ENCODE measurements around the gene UXS1.
A peak's percentile ranks its signal among the peaks of the same experiment; 100 is the strongest.

The UXS1 gene

DNA sequence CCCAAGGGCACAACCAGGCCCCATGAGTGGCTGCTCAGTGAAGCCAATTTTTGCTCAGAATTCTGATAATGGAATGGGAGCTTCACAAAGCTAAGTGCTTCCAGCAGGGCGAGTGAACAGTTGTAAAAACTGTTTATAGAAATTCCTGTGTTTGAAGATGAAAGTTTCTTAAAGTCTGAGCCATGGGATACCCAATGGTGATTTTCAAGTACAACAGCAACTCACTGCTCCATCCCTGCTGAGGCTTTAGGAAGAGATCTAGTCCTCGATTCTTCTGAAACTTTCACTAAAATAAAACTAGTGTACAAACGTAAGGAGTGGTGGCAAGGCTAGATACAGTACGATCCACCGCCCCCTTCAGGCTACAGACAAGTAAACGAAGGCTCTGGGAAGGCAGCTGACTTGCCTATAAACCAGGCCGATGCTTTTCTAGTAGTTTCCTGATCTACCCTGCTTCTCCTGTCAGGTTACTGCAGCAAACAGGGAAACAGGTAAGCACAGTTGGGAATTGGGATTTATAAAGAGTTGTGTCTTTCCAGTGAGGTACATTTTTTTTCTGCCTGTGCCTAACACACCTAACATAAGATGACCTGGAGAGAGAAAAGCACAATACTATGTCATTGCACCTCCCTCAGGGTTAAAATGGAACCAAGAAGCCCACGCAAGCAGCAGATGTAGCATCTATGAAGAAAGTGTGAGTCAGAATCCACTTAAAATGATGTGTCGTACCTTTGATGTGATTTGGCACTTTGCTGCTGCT is 108.7 kb downstream of the UXS1 start:
- no peak overlapping the region for H3K27ac ChIP-seq (ENCODE audit: low read length)
- no peak overlapping the region; the same call in 1 of the 2 replicates for H2AFZ ChIP-seq (ENCODE audit: low read depth, low read length)
- no peak overlapping the region for H3K4me3 ChIP-seq (ENCODE audit: low read length)
- no peaks in the 10 kb centered on the region for H3K27me3 ChIP-seq (ENCODE audit: low read depth, low read length)
- no peaks in the 10 kb centered on the region for H3K9me3 ChIP-seq (ENCODE audit: insufficient read depth, low read length)
- peak; percentile 72 for TF ChIP-seq CTCF (IDR thresholded peaks at IDR 0.05; ENCODE audit: low read depth, low read length)
- TF ChIP-seq EZH2phosphoT487 (IDR thresholded peaks at IDR 0.05; ENCODE audit: low read depth) = no peak
- no peak overlapping the region for H3K9ac ChIP-seq (ENCODE audit: low read length)
- no peaks in the 10 kb centered on the region for H4K20me1 ChIP-seq (ENCODE audit: insufficient read depth, low read length)
- no peaks in the 10 kb centered on the region for H3K79me2 ChIP-seq (ENCODE audit: low read length)
- peak overlapping the region; percentile 33 for H3K4me2 ChIP-seq (ENCODE audit: low read length)
- no peaks in the 10 kb centered on the region for H3K36me3 ChIP-seq (replicated peaks; ENCODE audit: low read depth, low read length)
- H3K4me1 ChIP-seq (ENCODE audit: low read length) = peaks cover 4% of the 10 kb centered on the region; the same call in 1 of the 2 replicates

GRCh38 chr2:106080959-106081358 is 113.1 kb downstream of the UXS1 start:
- H3K36me3 ChIP-seq (replicated peaks; ENCODE audit: low read depth, low read length) = no peaks in the 10 kb centered on the region
- no peak overlapping the region for H2AFZ ChIP-seq (ENCODE audit: low read depth, low read length)
- H3K27me3 ChIP-seq (ENCODE audit: low read depth, low read length) = no peaks in the 10 kb centered on the region
- H3K9ac ChIP-seq (ENCODE audit: low read length) = no peak overlapping the region
- H3K4me2 ChIP-seq (ENCODE audit: low read length) = no peak overlapping the region
- no peaks in the 10 kb centered on the region for H3K79me2 ChIP-seq (ENCODE audit: low read length)
- no peaks in the 10 kb centered on the region for H3K9me3 ChIP-seq (ENCODE audit: insufficient read depth, low read length)
- H4K20me1 ChIP-seq (ENCODE audit: insufficient read depth, low read length) = no peaks in the 10 kb centered on the region
- no peak overlapping the region for H3K4me3 ChIP-seq (ENCODE audit: low read length)
- no peak for TF ChIP-seq EZH2phosphoT487 (IDR thresholded peaks at IDR 0.05; ENCODE audit: low read depth)
- TF ChIP-seq CTCF (IDR thresholded peaks at IDR 0.05; ENCODE audit: low read depth, low read length) = no peak
- peaks cover 4% of the 10 kb centered on the region; the same call in 1 of the 2 replicates for H3K4me1 ChIP-seq (ENCODE audit: low read length)
- no peak overlapping the region for H3K27ac ChIP-seq (ENCODE audit: low read length)

DNA sequence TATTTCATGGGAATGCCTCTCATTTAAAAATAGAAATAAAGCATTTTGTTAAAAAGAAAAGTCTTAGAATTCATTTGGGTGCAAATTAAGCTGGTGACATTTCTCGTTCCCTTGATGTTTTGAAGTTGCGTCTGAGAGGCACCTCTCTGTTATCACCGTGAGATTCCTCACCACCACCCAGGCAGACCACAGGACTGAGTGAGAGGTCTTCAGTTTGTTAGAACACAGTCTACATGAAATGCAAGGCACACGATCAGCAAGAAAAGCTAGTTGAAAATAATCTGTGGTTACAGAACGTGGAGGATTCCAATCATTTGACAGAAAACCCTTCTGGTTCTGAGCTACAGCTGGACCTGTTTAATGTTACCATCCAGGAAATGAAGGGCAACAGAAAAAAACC is 116.0 kb downstream of the UXS1 start:
- Histone ChIP-seq H3K4me1 (ENCODE audit: low read length) (peaks cover 4% of the 10 kb centered on the region; the same call in 1 of the 2 replicates), H3K27me3 (ENCODE audit: low read depth, low read length) (no peaks in the 10 kb centered on the region), H2AFZ (ENCODE audit: low read depth, low read length) (no peak overlapping the region), H3K4me3 (ENCODE audit: low read length) (no peak overlapping the region), H3K9me3 (ENCODE audit: insufficient read depth, low read length) (no peaks in the 10 kb centered on the region), H3K9ac (ENCODE audit: low read length) (no peak overlapping the region), H3K27ac (ENCODE audit: low read length) (no peak overlapping the region), H3K36me3 (replicated peaks; ENCODE audit: low read depth, low read length) (no peaks in the 10 kb centered on the region), H4K20me1 (ENCODE audit: insufficient read depth, low read length) (no peaks in the 10 kb centered on the region), H3K79me2 (ENCODE audit: low read length) (no peaks in the 10 kb centered on the region), H3K4me2 (ENCODE audit: low read length) (no peak overlapping the region)
- TF ChIP-seq CTCF (IDR thresholded peaks at IDR 0.05; ENCODE audit: low read depth, low read length) (no peak), EZH2phosphoT487 (IDR thresholded peaks at IDR 0.05; ENCODE audit: low read depth) (no peak)

DNA sequence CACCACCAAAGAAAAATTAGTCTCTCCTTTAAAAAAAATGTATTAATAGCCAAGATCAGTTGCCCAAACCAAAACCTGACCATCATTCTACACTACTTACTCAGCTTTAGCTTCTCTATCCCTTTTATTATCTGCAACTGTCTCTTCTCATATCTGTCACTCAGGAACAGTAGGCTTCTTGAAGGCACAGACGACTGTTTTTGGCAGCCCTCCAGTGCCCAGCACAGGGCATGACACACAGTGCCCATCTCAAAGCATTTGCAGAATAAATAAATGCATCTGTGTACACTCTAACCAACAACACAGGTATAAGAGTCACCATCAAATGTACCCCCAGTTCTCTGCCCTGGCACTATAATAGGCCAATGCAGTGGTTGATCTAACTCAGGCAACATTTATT is 117.2 kb downstream of the UXS1 start:
- H3K36me3 ChIP-seq (replicated peaks; ENCODE audit: low read depth, low read length) = no peaks in the 10 kb centered on the region
- TF ChIP-seq EZH2phosphoT487 (IDR thresholded peaks at IDR 0.05; ENCODE audit: low read depth) = no peak
- peak; percentile 17; the same call in 1 of the 2 replicates for TF ChIP-seq CTCF (IDR thresholded peaks at IDR 0.05; ENCODE audit: low read depth, low read length)
- H3K27me3 ChIP-seq (ENCODE audit: low read depth, low read length) = peaks cover 3% of the 10 kb centered on the region
- H3K79me2 ChIP-seq (ENCODE audit: low read length) = no peaks in the 10 kb centered on the region
- no peak overlapping the region for H3K27ac ChIP-seq (ENCODE audit: low read length)
- no peaks in the 10 kb centered on the region for H4K20me1 ChIP-seq (ENCODE audit: insufficient read depth, low read length)
- no peak overlapping the region for H3K9ac ChIP-seq (ENCODE audit: low read length)
- no peak overlapping the region for H3K4me3 ChIP-seq (ENCODE audit: low read length)
- no peaks in the 10 kb centered on the region for H3K9me3 ChIP-seq (ENCODE audit: insufficient read depth, low read length)
- H3K4me2 ChIP-seq (ENCODE audit: low read length) = no peak overlapping the region
- no peak overlapping the region for H2AFZ ChIP-seq (ENCODE audit: low read depth, low read length)
- peaks cover 5% of the 10 kb centered on the region; the same call in 1 of the 2 replicates for H3K4me1 ChIP-seq (ENCODE audit: low read length)
